Stimulated activated CD8-positive, alpha-beta memory T cell treated with anti-CD3 and anti-CD28 coated beads, Interleukin-7, amount 100 ng/mL, for 4 hours (primary cell): ENCODE data around the gene FLRT3.

ENCODE experiments used
- DNase-seq, 2 donors: peaks; one replicate each; pipeline ENCODE4 v3.0.0-alpha.2; 2020; ENCODE audit warnings: low read depth in 2 of 2

Gene FLRT3

GRCh38 chr20:14319704-14320103 lies 17.7 kb downstream of the FLRT3 start:
- DNase-seq, result no peak

- no peak for DNase-seq
These were observed 23.9 kb downstream of the FLRT3 start for GRCh38 chr20:14313341-14314020.

GRCh38 chr20:14312001-14312400 lies 25.4 kb downstream of the FLRT3 start:
- DNase-seq, result no peak

GRCh38 chr20:14310977-14311627 lies 26.3 kb downstream of the FLRT3 start:
- no peak for DNase-seq

GRCh38 chr20:14307956-14308355 lies 29.5 kb downstream of the FLRT3 start:
- no peak for DNase-seq

- no peak for DNase-seq
These were observed 32.9 kb downstream of the FLRT3 start for GRCh38 chr20:14304472-14304871.

- no peak for DNase-seq
These were observed 33.8 kb downstream of the FLRT3 start for GRCh38 chr20:14303651-14304050.

GRCh38 chr20:14303106-14303505 lies 34.3 kb downstream of the FLRT3 start:
- DNase-seq, result no peak

GRCh38 chr20:14299831-14300230 lies 37.6 kb downstream of the FLRT3 start:
- no peak for DNase-seq

- no peak for DNase-seq
These were observed 41.6 kb downstream of the FLRT3 start for GRCh38 chr20:14295770-14296309.

GRCh38 chr20:14295238-14295637 lies 42.2 kb downstream of the FLRT3 start:
- no peak for DNase-seq

GRCh38 chr20:14291502-14291901 lies 45.9 kb downstream of the FLRT3 start:
- no peak for DNase-seq

- DNase-seq, result no peak
These were observed 48.8 kb downstream of the FLRT3 start for GRCh38 chr20:14288341-14289330.

- no peak for DNase-seq
These were observed 53.0 kb downstream of the FLRT3 start for GRCh38 chr20:14284443-14284842.

GRCh38 chr20:14282140-14282539 lies 55.3 kb downstream of the FLRT3 start:
- DNase-seq, result no peak
